Keratinocyte (primary cell): ENCODE data around the gene OR8A1.

Source experiments
- EZH2 ChIP-seq: IDR thresholded peaks from one replicate; pipeline ENCODE4 v1.6.1; 2012; ENCODE audit warnings: inconsistent platforms, mild to moderate bottlenecking, low read length, moderate library complexity
- TF ChIP-seq, protein P1 (sequence below), 3 experiments: IDR thresholded peaks in 1 of 3; conservative IDR thresholded peaks in 1 of 3; optimal IDR thresholded peaks in 1 of 3; 2 replicates in 2 of 3; 3 replicates in 1 of 3; pipeline versions ENCODE3 to v1.5.1; 2011; ENCODE audit warnings: low read length in 3 of 3, mild to moderate bottlenecking in 3 of 3, moderate library complexity in 2 of 3, control low read depth in 1 of 3, inconsistent platforms in 1 of 3; ENCODE audit not compliant: insufficient read depth in 2 of 3; ENCODE audit errors: extremely low read depth in 1 of 3

DNA sequence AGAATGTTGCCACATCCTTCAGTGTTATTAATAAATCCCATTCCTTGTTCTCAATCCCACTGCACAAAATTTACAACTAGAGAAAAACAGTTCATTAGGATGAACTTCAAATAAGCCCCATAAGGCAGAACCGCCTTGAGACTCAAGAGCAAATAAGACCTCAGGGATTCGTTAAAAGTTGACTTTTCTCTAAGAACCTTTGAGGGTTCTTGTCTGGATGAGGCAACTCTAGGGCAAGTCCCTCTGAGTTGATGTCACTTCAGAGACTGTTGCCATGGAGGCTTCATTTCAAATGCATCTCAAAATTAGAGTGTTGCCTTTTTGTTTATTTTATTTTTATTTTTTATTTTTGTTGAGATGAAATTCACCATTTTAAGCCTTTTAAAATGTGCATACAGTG lies 21.6 kb downstream of the OR8A1 start:
- TF ChIP-seq, protein P1, sequence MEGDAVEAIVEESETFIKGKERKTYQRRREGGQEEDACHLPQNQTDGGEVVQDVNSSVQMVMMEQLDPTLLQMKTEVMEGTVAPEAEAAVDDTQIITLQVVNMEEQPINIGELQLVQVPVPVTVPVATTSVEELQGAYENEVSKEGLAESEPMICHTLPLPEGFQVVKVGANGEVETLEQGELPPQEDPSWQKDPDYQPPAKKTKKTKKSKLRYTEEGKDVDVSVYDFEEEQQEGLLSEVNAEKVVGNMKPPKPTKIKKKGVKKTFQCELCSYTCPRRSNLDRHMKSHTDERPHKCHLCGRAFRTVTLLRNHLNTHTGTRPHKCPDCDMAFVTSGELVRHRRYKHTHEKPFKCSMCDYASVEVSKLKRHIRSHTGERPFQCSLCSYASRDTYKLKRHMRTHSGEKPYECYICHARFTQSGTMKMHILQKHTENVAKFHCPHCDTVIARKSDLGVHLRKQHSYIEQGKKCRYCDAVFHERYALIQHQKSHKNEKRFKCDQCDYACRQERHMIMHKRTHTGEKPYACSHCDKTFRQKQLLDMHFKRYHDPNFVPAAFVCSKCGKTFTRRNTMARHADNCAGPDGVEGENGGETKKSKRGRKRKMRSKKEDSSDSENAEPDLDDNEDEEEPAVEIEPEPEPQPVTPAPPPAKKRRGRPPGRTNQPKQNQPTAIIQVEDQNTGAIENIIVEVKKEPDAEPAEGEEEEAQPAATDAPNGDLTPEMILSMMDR (optimal IDR thresholded peaks at IDR 0.05 in 1 of 3, IDR thresholded peaks at IDR 0.05 in 1 of 3, conservative IDR thresholded peaks at IDR 0.05 in 1 of 3; ENCODE audit: extremely low read depth in 1 of 3, insufficient read depth in 2 of 3, low read length in 3 of 3), result no peak
- TF ChIP-seq EZH2, result no peak
